Ishikawa (cell line): ENCODE results near the gene TAL1.

ENCODE experiments used
- CEBPB ChIP-seq: IDR thresholded peaks from 2 replicates; pipeline ENCODE4 v1.6.1; 2012
- CREB1 ChIP-seq: IDR thresholded peaks from 2 replicates; pipeline ENCODE4 v1.6.1; 2012; ENCODE audit warnings: low read depth
- EGR1 ChIP-seq: IDR thresholded peaks from 2 replicates; pipeline ENCODE4 v1.6.1; 2012
- EP300 ChIP-seq: IDR thresholded peaks from 2 replicates; pipeline ENCODE4 v1.6.1; 2012; ENCODE audit warnings: borderline replicate concordance
- FOXM1 ChIP-seq: IDR thresholded peaks from 2 replicates; pipeline ENCODE4 v1.6.1; 2012; ENCODE audit warnings: low read depth, borderline replicate concordance
- NFIC ChIP-seq: IDR thresholded peaks from 2 replicates; pipeline ENCODE4 v1.6.1; 2012
- RAD21 ChIP-seq: IDR thresholded peaks from 2 replicates; pipeline ENCODE4 v1.6.1; 2012; ENCODE audit warnings: low read depth
- TAF1 ChIP-seq: IDR thresholded peaks from 2 replicates; pipeline ENCODE4 v1.6.1; 2012; ENCODE audit warnings: low read depth, mild to moderate bottlenecking
- TCF12 ChIP-seq: IDR thresholded peaks from 2 replicates; pipeline ENCODE4 v1.6.1; 2012; ENCODE audit warnings: low read depth
- TEAD4 ChIP-seq: IDR thresholded peaks from 2 replicates; pipeline ENCODE4 v1.6.1; 2012
- YY1 ChIP-seq: IDR thresholded peaks from 2 replicates; pipeline ENCODE4 v1.6.1; 2012; ENCODE audit warnings: low read depth
- ZBTB7A ChIP-seq: IDR thresholded peaks from 2 replicates; pipeline ENCODE4 v1.6.1; 2012; ENCODE audit warnings: low read depth
- TF ChIP-seq, protein P1 (sequence below): IDR thresholded peaks from 2 replicates; pipeline ENCODE4 v1.6.1; 2012
- TF ChIP-seq, protein P2 (sequence below): IDR thresholded peaks from 2 replicates; pipeline ENCODE4 v1.6.1; 2012; ENCODE audit warnings: low read depth, mild to moderate bottlenecking
- TF ChIP-seq, protein P3 (sequence below): IDR thresholded peaks from 2 replicates; pipeline ENCODE4 v1.6.1; 2012

Gene TAL1

GRCh38 chr1:47186267-47187185 is 45.5 kb downstream of the TAL1 start:
- TF ChIP-seq TCF12, result no peak
- TF ChIP-seq YY1, result no peak
- TF ChIP-seq ZBTB7A, result no peak

DNA sequence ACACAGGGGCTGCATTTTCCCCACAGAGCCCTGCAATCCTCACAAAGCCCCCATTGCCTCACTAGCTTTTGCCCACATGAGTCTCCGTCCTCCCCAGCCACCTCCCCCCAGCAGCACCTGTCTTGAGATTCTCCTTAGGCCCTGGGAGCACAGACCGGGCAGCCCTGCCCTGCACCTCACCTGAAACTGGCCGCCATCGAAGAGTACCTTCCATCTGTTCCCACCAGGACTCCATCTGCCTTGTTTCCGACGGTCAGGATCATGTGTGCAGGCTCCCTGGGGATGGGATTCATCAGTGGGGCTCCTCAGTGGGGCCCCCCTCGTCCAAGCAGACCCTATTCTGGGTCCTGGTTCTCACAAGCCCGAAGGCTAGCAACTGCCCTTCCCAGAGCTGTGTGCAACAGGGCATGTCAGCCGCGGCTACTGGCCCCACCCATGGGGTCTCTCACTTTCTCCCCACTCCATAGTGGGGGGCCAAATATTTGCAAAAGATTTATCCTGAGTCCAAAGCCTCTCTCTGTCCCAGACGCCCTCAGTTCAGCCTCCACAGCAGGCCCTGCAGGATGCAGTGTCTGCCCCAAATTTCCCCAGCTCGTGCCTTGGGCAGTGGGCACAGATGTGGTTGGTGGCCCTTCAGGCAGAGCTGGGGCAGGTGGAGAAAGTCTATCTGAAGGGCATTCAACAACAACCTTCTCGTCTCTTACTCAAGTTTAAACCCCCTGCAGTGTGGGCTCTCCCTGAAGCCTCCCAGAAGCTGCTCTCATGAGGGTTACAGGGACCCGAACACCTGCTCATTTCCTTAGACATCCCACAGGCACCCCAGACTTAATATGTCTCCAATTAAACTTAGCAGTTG is 47.0 kb downstream of the TAL1 start:
- TF ChIP-seq EGR1 (no peak), FOXM1 (no peak), ZBTB7A (no peak)
- TF ChIP-seq, protein P1, sequence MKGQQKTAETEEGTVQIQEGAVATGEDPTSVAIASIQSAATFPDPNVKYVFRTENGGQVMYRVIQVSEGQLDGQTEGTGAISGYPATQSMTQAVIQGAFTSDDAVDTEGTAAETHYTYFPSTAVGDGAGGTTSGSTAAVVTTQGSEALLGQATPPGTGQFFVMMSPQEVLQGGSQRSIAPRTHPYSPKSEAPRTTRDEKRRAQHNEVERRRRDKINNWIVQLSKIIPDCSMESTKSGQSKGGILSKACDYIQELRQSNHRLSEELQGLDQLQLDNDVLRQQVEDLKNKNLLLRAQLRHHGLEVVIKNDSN, result no peak
- TF ChIP-seq, protein P2, sequence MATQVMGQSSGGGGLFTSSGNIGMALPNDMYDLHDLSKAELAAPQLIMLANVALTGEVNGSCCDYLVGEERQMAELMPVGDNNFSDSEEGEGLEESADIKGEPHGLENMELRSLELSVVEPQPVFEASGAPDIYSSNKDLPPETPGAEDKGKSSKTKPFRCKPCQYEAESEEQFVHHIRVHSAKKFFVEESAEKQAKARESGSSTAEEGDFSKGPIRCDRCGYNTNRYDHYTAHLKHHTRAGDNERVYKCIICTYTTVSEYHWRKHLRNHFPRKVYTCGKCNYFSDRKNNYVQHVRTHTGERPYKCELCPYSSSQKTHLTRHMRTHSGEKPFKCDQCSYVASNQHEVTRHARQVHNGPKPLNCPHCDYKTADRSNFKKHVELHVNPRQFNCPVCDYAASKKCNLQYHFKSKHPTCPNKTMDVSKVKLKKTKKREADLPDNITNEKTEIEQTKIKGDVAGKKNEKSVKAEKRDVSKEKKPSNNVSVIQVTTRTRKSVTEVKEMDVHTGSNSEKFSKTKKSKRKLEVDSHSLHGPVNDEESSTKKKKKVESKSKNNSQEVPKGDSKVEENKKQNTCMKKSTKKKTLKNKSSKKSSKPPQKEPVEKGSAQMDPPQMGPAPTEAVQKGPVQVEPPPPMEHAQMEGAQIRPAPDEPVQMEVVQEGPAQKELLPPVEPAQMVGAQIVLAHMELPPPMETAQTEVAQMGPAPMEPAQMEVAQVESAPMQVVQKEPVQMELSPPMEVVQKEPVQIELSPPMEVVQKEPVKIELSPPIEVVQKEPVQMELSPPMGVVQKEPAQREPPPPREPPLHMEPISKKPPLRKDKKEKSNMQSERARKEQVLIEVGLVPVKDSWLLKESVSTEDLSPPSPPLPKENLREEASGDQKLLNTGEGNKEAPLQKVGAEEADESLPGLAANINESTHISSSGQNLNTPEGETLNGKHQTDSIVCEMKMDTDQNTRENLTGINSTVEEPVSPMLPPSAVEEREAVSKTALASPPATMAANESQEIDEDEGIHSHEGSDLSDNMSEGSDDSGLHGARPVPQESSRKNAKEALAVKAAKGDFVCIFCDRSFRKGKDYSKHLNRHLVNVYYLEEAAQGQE, result no peak

DNA sequence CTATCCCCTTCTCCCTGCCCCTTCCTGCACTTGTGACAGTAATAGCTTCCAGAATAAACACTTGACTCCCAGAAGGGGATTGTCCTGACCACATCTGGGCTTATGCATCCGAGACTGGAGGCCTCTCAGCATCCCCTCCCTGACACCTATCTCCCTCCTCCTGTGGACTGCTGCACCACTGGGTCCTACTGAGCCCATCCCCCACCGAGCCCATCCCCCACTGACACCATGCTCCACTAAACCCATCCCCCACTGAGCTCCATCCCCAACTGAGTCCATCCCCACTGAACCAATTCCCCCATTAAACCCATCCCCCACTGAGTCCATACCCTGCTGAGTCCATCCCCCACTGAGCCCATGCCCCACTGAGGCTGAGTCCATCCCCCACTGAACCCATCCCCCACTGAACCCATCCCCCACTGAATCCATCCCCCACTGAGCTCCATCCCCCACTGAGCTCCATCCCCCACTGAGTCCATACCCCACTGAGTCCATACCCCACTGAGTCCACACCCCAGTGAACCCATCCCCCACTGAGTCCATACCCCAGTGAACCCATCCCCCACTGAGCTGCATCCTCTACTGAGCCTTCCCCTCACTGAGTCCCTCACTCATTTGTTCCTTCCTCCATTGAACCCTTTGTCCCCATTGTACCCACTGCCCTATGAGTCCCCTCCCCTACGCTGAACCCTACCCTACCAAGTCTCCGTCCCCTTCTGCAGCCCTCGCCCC is 47.8 kb downstream of the TAL1 start:
- TF ChIP-seq, protein P1, result no peak
- no peak for TF ChIP-seq TEAD4
- TF ChIP-seq RAD21, result no peak
- no peak for TF ChIP-seq NFIC
- no peak for TF ChIP-seq CEBPB
- TF ChIP-seq YY1, result no peak
- no peak for TF ChIP-seq TAF1
- TF ChIP-seq ZBTB7A, result no peak
- TF ChIP-seq, protein P2, result no peak
- TF ChIP-seq, protein P3, sequence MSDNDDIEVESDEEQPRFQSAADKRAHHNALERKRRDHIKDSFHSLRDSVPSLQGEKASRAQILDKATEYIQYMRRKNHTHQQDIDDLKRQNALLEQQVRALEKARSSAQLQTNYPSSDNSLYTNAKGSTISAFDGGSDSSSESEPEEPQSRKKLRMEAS, result no peak

GRCh38 chr1:47183308-47184089 is 48.5 kb downstream of the TAL1 start:
- TF ChIP-seq TAF1 (no peak), TEAD4 (no peak), RAD21 (no peak)
- TF ChIP-seq, protein P3, result no peak
- TF ChIP-seq, protein P1, result no peak

- TF ChIP-seq EP300 (no peak), TCF12 (no peak), FOXM1 (no peak), CEBPB (no peak), NFIC (no peak), TEAD4 (no peak), RAD21 (no peak), YY1 (no peak), EGR1 (no peak), TAF1 (no peak), ZBTB7A (no peak), CREB1 (no peak)
- TF ChIP-seq, protein P1, result no peak
- TF ChIP-seq, protein P3, result no peak
- TF ChIP-seq, protein P2, result no peak
Observed at GRCh38 chr1:47182676-47183235, 49.3 kb downstream of the TAL1 start.
